Stomach (tissue), 9 donors: ENCODE data around the gene FAM32A. TPM values are rescaled to one million over a fixed set of nuclear protein-coding genes. Genes with fewer than 3 reads are reported as not detected.

ENCODE experiments used
- DNase-seq, 2 donors: peaks; one replicate each; pipeline versions ENCODE4 v3.0.0 to v3.0.0-alpha.2; 2013 to 2019
- H3K27ac ChIP-seq, 5 donors: fragments of 200-600 bp in 4 of 5; sonication (generic) in 4 of 5; one replicate each; pipeline ENCODE4 v1.5.1; 2013 to 2019; ENCODE audit warnings: mild to moderate bottlenecking in 1 of 5, moderate library complexity in 1 of 5
- H3K27me3 ChIP-seq, 3 donors: fragments of 200-600 bp; sonication (generic); one replicate each; pipeline ENCODE4 v1.5.1; 2017 to 2019; ENCODE audit warnings: mixed run types in 1 of 3
- H3K36me3 ChIP-seq, 4 donors: fragments of 200-600 bp; sonication (generic); 1 replicate in 3 of 4; 2 replicates in 1 of 4; pipeline ENCODE4 v1.5.1; 2016 to 2019
- H3K4me1 ChIP-seq, 4 donors: fragments of 200-600 bp; sonication (generic); one replicate each; pipeline ENCODE4 v1.5.1; 2016 to 2019
- H3K4me3 ChIP-seq, 4 donors: fragments of 200-600 bp; sonication (generic) in 3 of 4; one replicate each; pipeline ENCODE4 v1.5.1; 2016 to 2019; ENCODE audit warnings: mild to moderate bottlenecking in 1 of 4
- H3K9me3 ChIP-seq, 4 donors: fragments of 200-600 bp; sonication (generic); one replicate each; pipeline ENCODE4 v1.5.1; 2016 to 2019
- CTCF ChIP-seq, 7 experiments: fragments of 450-650 bp in 4 of 7; fragments of 200-600 bp in 3 of 7; sonication (generic) in 3 of 7; IDR thresholded peaks; one replicate each; pipeline ENCODE4 v1.5.1; 2016 to 2019; ENCODE audit warnings: antibody characterized with exemption in 7 of 7, control low read depth in 2 of 7, mild to moderate bottlenecking in 1 of 7
- EP300 ChIP-seq: sonication (generic); formaldehyde crosslinking; IDR thresholded peaks from one replicate; pipeline ENCODE4 v1.6.1; 2017; ENCODE audit warnings: antibody characterized with exemption
- POLR2A ChIP-seq, 4 donors: fragments of 450-650 bp; IDR thresholded peaks; one replicate each; pipeline ENCODE4 v1.6.1; 2016; ENCODE audit warnings: antibody characterized with exemption in 4 of 4, control low read depth in 2 of 4, mild to moderate bottlenecking in 1 of 4, moderate library complexity in 1 of 4
- POLR2AphosphoS5 ChIP-seq, 3 donors: sonication (generic); formaldehyde crosslinking; IDR thresholded peaks; one replicate each; pipeline ENCODE4 v1.6.1; 2016; ENCODE audit warnings: antibody characterized with exemption in 3 of 3
- WGBS, 5 donors: extraction: QIAGEN DNeasy Blood & Tissue Kit in 3 of 5; methylation state at CpG; one replicate each; pipeline versions ENCODE4 v1.1.5 to v1.1.7; 2013 to 2018; 5-methylcytosine and 5-hydroxymethylcytosine counted together
- intact Hi-C: fragments of 100-400 bp; cut with DNase I; formaldehyde crosslinking; loops from one replicate; pipeline ENCODE4 v1.15.1; 2023; ENCODE audit warnings: low total_unique reads
- polyA plus RNA-seq, 3 donors: library from polyadenylated mRNA; stranded (reverse); fragments of 200-250 nt; gene quantifications; one replicate each; pipeline ENCODE4 v1.2.3, GENCODE V29; 2013
- total RNA-seq, 5 donors: library from RNA; depleted of rRNA; stranded (reverse); fragments of >200 nt; gene quantifications; one replicate each; pipeline versions ENCODE4 v1.1.0 to v1.2.3, GENCODE V29; 2014 to 2016
- donor health status: healthy with polysubstance abuse.
- donor health status: Bipolar disorder and iron deficiency.
- donor health status: healthy.

Gene FAM32A
- total and polyA plus RNA-seq, 8 donors: 8.2 to 175 (median 89.3) TPM

- DNase-seq: no peak
- Histone ChIP-seq H3K4me1 (peaks cover 0 to 7% (median under 1%) of the 10 kb centered on the region in 4 donors), H3K27me3 (no peaks in the 10 kb centered on the region), H3K27ac (no peak overlapping the region), H3K36me3 (peaks cover 0 to 71% (median 56%) of the 10 kb centered on the region in 4 donors), H3K4me3 (no peak overlapping the region), H3K9me3 (no peaks in the 10 kb centered on the region)
- WGBS, 5 donors: 90 to 96% (median 94%) methylated on average over 8 of the region's 8 CpGs
- intact Hi-C loops: no loop called here
- TF ChIP-seq POLR2AphosphoS5 (IDR thresholded peaks at IDR 0.05) (no peak), CTCF (IDR thresholded peaks at IDR 0.05) (no peak), EP300 (no peak), POLR2A (IDR thresholded peaks at IDR 0.05) (no peak)
Measured at GRCh38 chr19:16154557-16154956, 30.7 kb upstream of the FAM32A start.

- peaks cover 0 to 65% (median 54%) of the 10 kb centered on the region in 4 donors for H3K36me3 ChIP-seq
- H3K4me3 ChIP-seq: no peak overlapping the region
- WGBS, 5 donors: 81 to 100% (median 98%) methylated on average over 1 of the region's 1 CpG
- peaks cover 0 to 5% (median 0%) of the 10 kb centered on the region in 4 donors for H3K4me1 ChIP-seq
- H3K27ac ChIP-seq: no peak overlapping the region
- no peaks in the 10 kb centered on the region for H3K9me3 ChIP-seq
- intact Hi-C loops: no loop called here
- H3K27me3 ChIP-seq: no peaks in the 10 kb centered on the region
- DNase-seq: no peak
- TF ChIP-seq EP300: no peak
Measured at GRCh38 chr19:16155128-16155527, 30.1 kb upstream of the FAM32A start.

GRCh38 chr19:16156904-16157303, 28.3 kb upstream of the FAM32A start:
- Histone ChIP-seq H3K9me3 (no peaks in the 10 kb centered on the region), H3K27ac (no peak overlapping the region), H3K4me1 (no peaks in the 10 kb centered on the region), H3K27me3 (no peaks in the 10 kb centered on the region), H3K36me3 (peaks cover 0 to 56% (median 52%) of the 10 kb centered on the region in 4 donors), H3K4me3 (no peak overlapping the region)
- no peak for DNase-seq
- WGBS, 5 donors: 68 to 83% (median 80%) methylated on average over 6 of the region's 6 CpGs
- TF ChIP-seq POLR2A (IDR thresholded peaks at IDR 0.05): no peak
- intact Hi-C loops: no loop called here

GRCh38 chr19:16157601-16158000, 27.6 kb upstream of the FAM32A start:
- H3K4me3 ChIP-seq: no peak overlapping the region
- peaks cover 0 to 53% (median 49%) of the 10 kb centered on the region in 4 donors for H3K36me3 ChIP-seq
- no peaks in the 10 kb centered on the region for H3K4me1 ChIP-seq
- no peaks in the 10 kb centered on the region for H3K27me3 ChIP-seq
- DNase-seq: no peak
- intact Hi-C loops: no loop called here
- H3K27ac ChIP-seq: no peak overlapping the region
- no peaks in the 10 kb centered on the region for H3K9me3 ChIP-seq
- WGBS, 5 donors: 84 to 92% (median 86%) methylated on average over 5 to 10 of the region's 10 CpGs
- TF ChIP-seq EP300 (no peak), CTCF (IDR thresholded peaks at IDR 0.05) (no peak)

GRCh38 chr19:16159655-16160054, 25.6 kb upstream of the FAM32A start:
- Histone ChIP-seq H3K4me3 (no peak overlapping the region), H3K27ac (no peak overlapping the region), H3K36me3 (peaks cover 0 to 32% (median 30%) of the 10 kb centered on the region in 4 donors), H3K27me3 (no peaks in the 10 kb centered on the region), H3K9me3 (no peaks in the 10 kb centered on the region), H3K4me1 (no peaks in the 10 kb centered on the region)
- intact Hi-C loops: no loop called here
- DNase-seq: no peak
- TF ChIP-seq EP300: no peak
- TF ChIP-seq CTCF (IDR thresholded peaks at IDR 0.05): no peak
- TF ChIP-seq POLR2A (IDR thresholded peaks at IDR 0.05): no peak
- TF ChIP-seq POLR2AphosphoS5 (IDR thresholded peaks at IDR 0.05): no peak
- WGBS, 5 donors: 85 to 90% (median 88%) methylated on average over 5 of the region's 5 CpGs
